Uterus (tissue), 4 donors: ENCODE data around the gene ANKRD11. TPM values are rescaled to one million over a fixed set of nuclear protein-coding genes. Genes with fewer than 3 reads are reported as not detected.

ENCODE experiments used
- DNase-seq, 2 donors: peaks; one replicate each; pipeline ENCODE4 v3.0.0-alpha.2; 2019 to 2020
- H3K27ac ChIP-seq, 2 donors: fragments of 200-600 bp; sonication (generic); 1 replicate in 1 of 2; 2 replicates in 1 of 2; pipeline ENCODE4 v1.5.1; 2016 to 2018
- H3K27me3 ChIP-seq, 2 donors: fragments of 200-600 bp; sonication (generic); one replicate each; pipeline ENCODE4 v1.5.1; 2018 to 2019; ENCODE audit warnings: control low read depth in 1 of 2
- H3K36me3 ChIP-seq, 2 donors: fragments of 200-600 bp; sonication (generic); one replicate each; pipeline ENCODE4 v1.5.1; 2019; ENCODE audit warnings: control low read depth in 1 of 2
- H3K4me1 ChIP-seq, 2 donors: fragments of 200-600 bp; sonication (generic); one replicate each; pipeline ENCODE4 v1.5.1; 2018 to 2019; ENCODE audit warnings: control low read depth in 1 of 2
- H3K4me3 ChIP-seq, 2 donors: fragments of 200-600 bp; sonication (generic); 1 replicate in 1 of 2; 2 replicates in 1 of 2; pipeline ENCODE4 v1.5.1; 2018 to 2019; ENCODE audit warnings: mild to moderate bottlenecking in 1 of 2
- H3K9me3 ChIP-seq, 2 donors: fragments of 200-600 bp; sonication (generic); one replicate each; pipeline ENCODE4 v1.5.1; 2019; ENCODE audit warnings: control low read depth in 1 of 2
- CTCF ChIP-seq, 4 experiments: fragments of 200-600 bp in 2 of 4; fragments of 450-650 bp in 2 of 4; sonication (generic) in 2 of 4; IDR thresholded peaks; one replicate each; pipeline ENCODE4 v1.5.1; 2016 to 2019; ENCODE audit warnings: antibody characterized with exemption in 4 of 4, mild to moderate bottlenecking in 2 of 4, moderate library complexity in 1 of 4
- POLR2A ChIP-seq, 2 donors: fragments of 450-650 bp; IDR thresholded peaks; one replicate each; pipeline ENCODE4 v1.6.1; 2016; ENCODE audit warnings: antibody characterized with exemption in 2 of 2, mild to moderate bottlenecking in 1 of 2, moderate library complexity in 1 of 2
- intact Hi-C: fragments of 100-400 bp; cut with DNase I; formaldehyde crosslinking; loops from one replicate; pipeline ENCODE4 v1.15.1; 2023; ENCODE audit warnings: low total_unique reads
- total RNA-seq, 4 donors: library from RNA; depleted of rRNA in 3 of 4; stranded (reverse); fragments of >200 nt in 3 of 4; gene quantifications; one replicate each; pipeline versions ENCODE4 v1.1.0 to v1.2.4, GENCODE V29; 2014 to 2023
- donor health status: DM: yes; HTN: yes; CAD: no.

The ANKRD11 gene
- total RNA-seq, 4 donors from 2014 or later, result 20.5 to 182 (median 45.5) TPM

GRCh38 chr16:89357055-89357816, 133.1 kb downstream of the ANKRD11 start:
- Histone ChIP-seq H3K36me3 (no peaks in the 10 kb centered on the region), H3K4me3 (no peak overlapping the region), H3K9me3 (no peaks in the 10 kb centered on the region), H3K4me1 (peaks cover 0 to 3% of the 10 kb centered on the region in 2 donors), H3K27ac (no peak overlapping the region), H3K27me3 (no peaks in the 10 kb centered on the region)
- no peak for DNase-seq
- intact Hi-C loops, result no loop called here
- TF ChIP-seq CTCF (IDR thresholded peaks at IDR 0.05), result no peak
- TF ChIP-seq POLR2A (IDR thresholded peaks at IDR 0.05), result no peak

- H3K9me3 ChIP-seq, result no peaks in the 10 kb centered on the region
- no peaks in the 10 kb centered on the region for H3K36me3 ChIP-seq
- H3K4me3 ChIP-seq, result no peak overlapping the region
- no peak for TF ChIP-seq POLR2A (IDR thresholded peaks at IDR 0.05)
- TF ChIP-seq CTCF (IDR thresholded peaks at IDR 0.05), result no peak
- H3K27me3 ChIP-seq, result no peaks in the 10 kb centered on the region
- no peak for DNase-seq
- intact Hi-C loops, result no loop called here
- no peak overlapping the region for H3K27ac ChIP-seq
- H3K4me1 ChIP-seq, result peaks cover 0 to 6% of the 10 kb centered on the region in 2 donors
These were observed 134.7 kb downstream of the ANKRD11 start for GRCh38 chr16:89355686-89356085.

- no peak for TF ChIP-seq CTCF (IDR thresholded peaks at IDR 0.05)
- TF ChIP-seq POLR2A (IDR thresholded peaks at IDR 0.05), result no peak
- no peaks in the 10 kb centered on the region for H3K9me3 ChIP-seq
- H3K4me1 ChIP-seq, result peaks cover 0 to 6% of the 10 kb centered on the region in 2 donors
- intact Hi-C loops, result no loop called here
- H3K4me3 ChIP-seq, result no peak overlapping the region
- no peak for DNase-seq
- no peak overlapping the region for H3K27ac ChIP-seq
- no peaks in the 10 kb centered on the region for H3K36me3 ChIP-seq
- no peaks in the 10 kb centered on the region for H3K27me3 ChIP-seq
These were observed 135.4 kb downstream of the ANKRD11 start for GRCh38 chr16:89355007-89355406.

- H3K4me3 ChIP-seq, result no peak overlapping the region
- no peaks in the 10 kb centered on the region for H3K36me3 ChIP-seq
- no peak overlapping the region for H3K27ac ChIP-seq
- no peak for DNase-seq
- H3K27me3 ChIP-seq, result no peaks in the 10 kb centered on the region
- H3K9me3 ChIP-seq, result no peaks in the 10 kb centered on the region
- peaks cover 0 to 6% of the 10 kb centered on the region in 2 donors for H3K4me1 ChIP-seq
- intact Hi-C loops, result no loop called here
- no peak for TF ChIP-seq CTCF (IDR thresholded peaks at IDR 0.05)
- TF ChIP-seq POLR2A (IDR thresholded peaks at IDR 0.05), result no peak
These were observed 136.0 kb downstream of the ANKRD11 start for GRCh38 chr16:89354325-89354724.

- Histone ChIP-seq H3K9me3 (no peaks in the 10 kb centered on the region), H3K27me3 (no peaks in the 10 kb centered on the region), H3K27ac (no peak overlapping the region), H3K36me3 (no peaks in the 10 kb centered on the region), H3K4me1 (peaks cover 0 to 6% of the 10 kb centered on the region in 2 donors), H3K4me3 (no peak overlapping the region)
- no peak for TF ChIP-seq POLR2A (IDR thresholded peaks at IDR 0.05)
- no peak for TF ChIP-seq CTCF (IDR thresholded peaks at IDR 0.05)
- no peak for DNase-seq
- intact Hi-C loops, result no loop called here
These were observed 138.2 kb downstream of the ANKRD11 start for GRCh38 chr16:89352091-89352681.
